GM12865 (cell line): Measurements from ENCODE around the gene RTN4RL1.
A peak's percentile ranks its signal among the peaks of the same experiment; 100 is the strongest.

ENCODE experiments used
- DNase-seq: peaks from one replicate; pipeline ENCODE4 v3.0.0; 2010; ENCODE audit warnings: low read depth
- H3K4me3 ChIP-seq: 2 replicates; pipeline ENCODE4 v1.5.1; 2011; ENCODE audit warnings: mild to moderate bottlenecking, low read depth, low read length, control low read depth
- CTCF ChIP-seq: IDR thresholded peaks from 2 replicates; pipeline ENCODE4 v1.5.1; 2011; ENCODE audit warnings: low read length, control low read depth, low read depth, inconsistent platforms; ENCODE audit not compliant: insufficient read depth; ENCODE audit errors: missing control alignments

The RTN4RL1 gene

GRCh38 chr17:2035541-2036488 is 10.7 kb upstream of the RTN4RL1 start:
- no peak overlapping the region for H3K4me3 ChIP-seq
- DNase-seq, result no peak
- no peak for TF ChIP-seq CTCF

GRCh38 chr17:2034806-2035540 is 9.8 kb upstream of the RTN4RL1 start:
- no peak for DNase-seq
- H3K4me3 ChIP-seq, result no peak overlapping the region
- no peak for TF ChIP-seq CTCF

GRCh38 chr17:2034157-2034556 is 9.0 kb upstream of the RTN4RL1 start:
- no peak for TF ChIP-seq CTCF
- no peak for DNase-seq
- no peak overlapping the region for H3K4me3 ChIP-seq

- DNase-seq, result no peak
- H3K4me3 ChIP-seq, result no peak overlapping the region
- no peak for TF ChIP-seq CTCF
These were observed 8.0 kb upstream of the RTN4RL1 start for GRCh38 chr17:2033153-2033552.

GRCh38 chr17:2030779-2031163 is 5.6 kb upstream of the RTN4RL1 start:
- peak overlapping the region; percentile 98 for H3K4me3 ChIP-seq
- peak; percentile 70 for TF ChIP-seq CTCF
- peak; percentile 91 for DNase-seq

- DNase-seq, result peak; percentile 91
- no peak for TF ChIP-seq CTCF
- H3K4me3 ChIP-seq, result peak within 1 kb of the TSS; percentile 98
These were observed 5.0 kb upstream of the RTN4RL1 start, which contains the start of gene DPH1 for GRCh38 chr17:2029911-2030778. Gene DPH1, plus strand, starts transcription at chr17:2030153. Its CDS starts 17 bp downstream, at chr17:2030170.
